ENCODE results near the gene SETD3. TPM values are rescaled to one million over a fixed set of nuclear protein-coding genes. Genes with fewer than 3 reads are reported as not detected.

Gene SETD3
- total RNA-seq, 2 donors from 2014 or later = 42.3 to 49.8 TPM

GRCh38 chr14:99382781-99383471 lies 97.7 kb downstream of the SETD3 start:
- DNase-seq (ENCODE audit: low spot score in 2 of 2) = no peak
- no peak for ATAC-seq
- Mint-ChIP-seq H3K9me3 (no peaks in the 10 kb centered on the region), H3K36me3 (no peaks in the 10 kb centered on the region), H3K27ac (no peak overlapping the region)

DNA sequence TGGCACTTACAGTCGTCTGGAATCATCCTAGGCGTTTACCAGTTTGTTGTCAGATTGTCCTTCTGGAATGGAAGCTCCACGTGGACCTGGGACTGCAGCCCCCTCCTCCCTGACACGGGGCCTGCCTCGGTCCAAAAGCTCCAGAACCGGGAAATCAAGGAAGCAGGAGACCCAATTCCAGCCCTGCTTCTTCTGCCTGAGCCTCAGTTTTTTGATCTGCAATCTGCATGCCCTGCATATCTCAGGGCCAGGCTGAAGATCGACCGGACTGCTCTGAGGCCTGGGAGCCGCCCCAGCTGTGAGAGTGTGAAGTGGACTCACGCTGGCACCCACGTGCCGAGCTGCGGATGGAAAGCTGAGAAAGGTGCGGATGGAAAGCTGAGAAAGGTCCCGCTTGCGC lies 98.6 kb downstream of the SETD3 start:
- no peak for ATAC-seq
- DNase-seq (ENCODE audit: low spot score in 2 of 2) = no peak
- no peaks in the 10 kb centered on the region for H3K36me3 Mint-ChIP-seq
- H3K9me3 Mint-ChIP-seq = no peaks in the 10 kb centered on the region
- no peak overlapping the region for H3K27ac Mint-ChIP-seq

- H3K36me3 Mint-ChIP-seq = no peaks in the 10 kb centered on the region
- no peak overlapping the region for H3K27ac Mint-ChIP-seq
- no peak for ATAC-seq
- no peaks in the 10 kb centered on the region for H3K9me3 Mint-ChIP-seq
- DNase-seq (ENCODE audit: low spot score in 2 of 2) = no peak
Measured at GRCh38 chr14:99381688-99382060, 99.0 kb downstream of the SETD3 start.

- ATAC-seq (no peak), DNase-seq (ENCODE audit: low spot score in 2 of 2) (no peak)
- no peaks in the 10 kb centered on the region for H3K36me3 Mint-ChIP-seq
- no peaks in the 10 kb centered on the region for H3K9me3 Mint-ChIP-seq
- no peak overlapping the region for H3K27ac Mint-ChIP-seq
Measured at GRCh38 chr14:99380991-99381687, 99.5 kb downstream of the SETD3 start.

DNA sequence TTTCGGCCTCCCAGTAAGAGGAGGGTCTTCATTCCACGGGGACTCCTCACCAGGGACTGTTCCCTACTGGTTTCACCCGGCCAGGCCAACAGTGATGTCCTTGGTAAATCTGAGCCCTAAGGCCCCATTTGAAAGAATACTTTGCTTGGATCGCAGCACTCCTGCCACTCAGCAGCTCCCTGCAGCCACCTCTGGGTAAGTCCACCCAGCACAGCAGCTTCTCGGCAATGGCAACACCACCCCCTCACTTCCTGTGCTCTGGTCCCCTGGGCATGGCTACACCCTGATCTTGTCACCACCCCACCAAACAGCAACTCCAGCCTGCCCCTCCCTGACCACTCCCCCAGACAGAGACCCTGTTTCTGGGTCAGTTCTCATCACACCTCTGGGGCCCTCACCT lies 100.3 kb downstream of the SETD3 start:
- DNase-seq (ENCODE audit: low spot score in 2 of 2) (no peak), ATAC-seq (no peak)
- H3K9me3 Mint-ChIP-seq = no peaks in the 10 kb centered on the region
- no peaks in the 10 kb centered on the region for H3K36me3 Mint-ChIP-seq
- H3K27ac Mint-ChIP-seq = no peak overlapping the region

DNA sequence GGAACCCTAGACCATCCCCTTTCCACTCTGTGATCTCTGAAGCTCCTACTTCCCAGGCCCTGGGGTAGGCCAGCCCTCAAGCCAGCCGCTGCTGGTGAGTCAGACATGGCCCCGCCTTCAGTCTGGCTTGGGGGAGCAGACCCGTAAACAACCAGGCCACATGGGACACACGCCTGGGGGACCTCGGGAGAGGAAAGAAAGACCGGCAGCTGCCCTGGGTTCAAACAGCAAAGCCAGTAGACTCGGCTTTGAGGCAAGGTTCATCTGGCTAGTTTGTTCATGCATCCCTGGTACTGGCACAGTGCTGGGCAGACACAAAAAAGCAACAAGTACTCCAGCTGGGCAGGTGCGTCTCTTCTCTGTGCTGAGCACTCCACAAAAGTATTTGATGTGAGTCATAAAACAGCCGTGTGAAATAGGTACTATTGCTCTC lies 101.9 kb downstream of the SETD3 start:
- Mint-ChIP-seq H3K9me3 (no peaks in the 10 kb centered on the region), H3K36me3 (no peaks in the 10 kb centered on the region), H3K27ac (no peak overlapping the region)
- DNase-seq (ENCODE audit: low spot score in 2 of 2) = no peak
- ATAC-seq = no peak

GRCh38 chr14:99377951-99378350 lies 102.7 kb downstream of the SETD3 start:
- DNase-seq (ENCODE audit: low spot score in 2 of 2) (no peak), ATAC-seq (no peak)
- Mint-ChIP-seq H3K9me3 (no peaks in the 10 kb centered on the region), H3K36me3 (no peaks in the 10 kb centered on the region), H3K27ac (no peak overlapping the region)

- DNase-seq (ENCODE audit: low spot score in 2 of 2) (no peak), ATAC-seq (no peak)
- H3K36me3 Mint-ChIP-seq = no peaks in the 10 kb centered on the region
- no peak overlapping the region for H3K27ac Mint-ChIP-seq
- H3K9me3 Mint-ChIP-seq = no peaks in the 10 kb centered on the region
Measured at GRCh38 chr14:99374964-99375363, 105.7 kb downstream of the SETD3 start.

DNA sequence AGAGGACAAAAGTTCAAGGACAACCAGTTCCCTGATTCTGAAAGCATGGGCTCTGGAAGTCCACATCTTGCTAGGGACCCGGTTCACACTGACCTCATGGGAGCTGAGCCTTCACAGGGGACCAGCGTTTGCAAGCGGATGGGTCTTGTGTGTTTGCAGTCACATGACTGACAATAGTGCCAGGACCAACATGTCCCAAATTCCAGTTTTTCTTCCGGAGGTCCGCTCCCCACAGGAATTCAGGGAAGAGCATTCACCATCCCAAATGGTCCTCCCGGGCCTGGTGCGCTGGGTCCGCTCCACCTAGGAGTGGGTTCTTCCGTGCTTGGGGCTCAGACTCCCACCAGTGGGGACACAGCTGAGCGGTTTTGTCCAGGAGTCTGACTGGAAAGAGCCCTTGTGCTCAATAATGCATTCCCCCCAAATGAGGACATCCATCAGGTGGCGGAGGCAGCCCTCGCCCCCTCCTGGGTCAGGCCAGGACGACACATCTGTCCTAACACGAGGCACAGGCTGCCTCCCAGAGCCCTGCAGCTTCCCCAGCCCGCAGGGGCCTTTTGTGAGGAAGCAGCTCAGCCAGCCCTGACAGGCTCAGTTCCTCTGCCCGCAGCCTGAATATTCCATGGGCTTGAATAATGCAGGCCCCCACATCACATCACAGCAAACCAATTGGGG lies 116.9 kb downstream of the SETD3 start:
- Mint-ChIP-seq H3K27ac (no peak overlapping the region), H3K36me3 (no peaks in the 10 kb centered on the region), H3K9me3 (no peaks in the 10 kb centered on the region)
- ATAC-seq (no peak), DNase-seq (ENCODE audit: low spot score in 2 of 2) (no peak)

DNA sequence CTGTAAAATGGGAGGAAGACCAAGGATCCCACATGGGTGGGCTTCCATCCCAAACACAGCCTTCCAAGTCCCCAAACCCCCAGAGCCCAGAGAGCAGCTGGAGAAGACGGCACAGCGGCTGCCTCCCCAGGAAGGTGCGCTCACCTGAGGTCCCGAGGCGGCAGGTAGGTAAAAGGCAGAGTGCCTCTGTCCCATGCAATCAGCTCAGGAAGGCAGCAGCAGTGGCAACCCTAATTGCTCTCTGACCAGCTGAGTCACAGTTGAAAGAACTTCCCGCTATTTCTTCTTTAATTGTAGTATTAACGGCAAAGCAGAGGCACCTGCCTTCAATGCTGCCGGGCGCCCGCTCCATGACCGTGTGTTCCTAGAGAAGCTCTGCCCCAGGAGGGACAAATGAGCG lies 117.6 kb downstream of the SETD3 start:
- H3K27ac Mint-ChIP-seq = peak overlapping the region in 1 of 2 donors; percentile 1
- ATAC-seq = no peak
- H3K36me3 Mint-ChIP-seq = no peaks in the 10 kb centered on the region
- no peak for DNase-seq (ENCODE audit: low spot score in 2 of 2)
- H3K9me3 Mint-ChIP-seq = no peaks in the 10 kb centered on the region

DNA sequence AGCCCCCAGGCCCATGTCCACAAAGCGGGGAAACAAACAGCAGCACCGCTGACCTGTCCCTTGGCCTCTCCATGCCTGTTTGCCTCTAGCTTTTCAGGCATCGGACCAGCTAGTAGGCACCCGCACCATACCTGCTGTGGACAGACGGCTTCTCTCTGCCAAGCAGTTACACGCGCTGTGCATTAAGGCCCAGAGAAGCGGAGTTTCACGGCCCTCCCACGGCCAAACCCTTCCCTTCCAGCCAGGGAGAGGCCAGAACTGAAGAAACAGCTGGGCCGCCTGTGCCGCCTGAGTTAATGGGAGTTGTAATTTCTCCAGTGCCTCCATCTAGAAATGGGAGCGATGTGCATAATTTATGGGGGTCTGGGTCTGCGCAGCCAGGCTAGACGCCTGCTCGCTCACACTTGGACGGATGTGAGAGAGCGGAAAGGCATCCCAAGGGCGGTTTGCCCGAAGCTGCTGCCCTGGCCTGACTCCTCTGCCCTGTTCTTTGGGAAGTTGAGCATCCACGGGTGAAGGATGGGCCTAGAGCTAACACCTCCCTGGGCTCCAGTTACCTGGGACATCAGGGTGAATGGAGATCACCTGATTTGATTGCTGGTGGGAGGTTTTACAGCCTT lies 119.0 kb downstream of the SETD3 start:
- H3K36me3 Mint-ChIP-seq = no peaks in the 10 kb centered on the region
- no peak overlapping the region for H3K27ac Mint-ChIP-seq
- DNase-seq (ENCODE audit: low spot score in 2 of 2) (peak in 1 of 2 donors; percentile 26), ATAC-seq (no peak)
- no peaks in the 10 kb centered on the region for H3K9me3 Mint-ChIP-seq

DNA sequence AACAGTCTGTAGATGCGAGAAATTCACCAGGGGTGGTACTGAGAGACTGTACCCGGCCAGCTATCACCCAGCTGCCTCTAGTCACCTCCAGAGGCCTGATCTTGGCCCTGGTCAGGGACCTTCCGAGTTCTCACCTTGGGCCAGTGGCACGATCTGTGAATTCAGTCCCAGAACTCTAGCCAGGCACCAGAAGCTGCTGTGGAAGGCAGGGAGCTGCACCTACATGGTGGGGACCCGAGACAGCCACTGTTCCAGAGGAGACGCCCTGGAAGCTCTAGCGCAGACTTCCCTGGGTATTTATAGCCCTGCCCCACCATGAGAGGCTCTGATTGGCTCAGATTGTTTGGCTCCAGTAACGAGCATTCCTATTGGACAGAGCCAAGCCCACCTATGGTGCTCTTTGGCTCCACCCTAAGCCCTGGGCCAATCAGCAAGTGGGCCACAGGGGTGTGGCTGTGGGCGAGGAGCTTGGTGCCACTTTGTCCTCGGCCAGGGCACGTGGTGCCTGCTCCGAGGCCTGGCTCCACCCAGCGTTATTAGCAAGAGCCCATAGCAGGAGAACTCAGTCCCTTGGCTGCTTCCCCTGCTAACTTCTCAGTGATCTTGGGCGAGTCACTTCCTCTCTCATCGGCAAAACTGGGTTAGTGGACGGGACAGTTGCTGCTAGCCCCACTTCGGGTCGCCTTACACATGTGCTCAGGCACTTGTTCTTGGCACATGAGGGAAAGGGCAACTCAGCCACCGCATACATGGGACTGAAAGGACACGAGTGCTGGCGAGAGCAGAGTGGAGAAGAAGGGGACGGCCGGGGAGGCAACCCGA lies 119.7 kb downstream of the SETD3 start:
- DNase-seq (ENCODE audit: low spot score in 2 of 2) (peak in 1 of 2 donors; percentile 28), ATAC-seq (peak in 1 of 2 donors; percentile 30)
- Mint-ChIP-seq H3K36me3 (no peaks in the 10 kb centered on the region), H3K9me3 (no peaks in the 10 kb centered on the region), H3K27ac (no peak overlapping the region)

- H3K9me3 Mint-ChIP-seq = no peaks in the 10 kb centered on the region
- DNase-seq (ENCODE audit: low spot score in 2 of 2) (no peak), ATAC-seq (no peak)
- H3K27ac Mint-ChIP-seq = no peak overlapping the region
- no peaks in the 10 kb centered on the region for H3K36me3 Mint-ChIP-seq
Measured at GRCh38 chr14:99359906-99360305, 120.8 kb downstream of the SETD3 start.

DNA sequence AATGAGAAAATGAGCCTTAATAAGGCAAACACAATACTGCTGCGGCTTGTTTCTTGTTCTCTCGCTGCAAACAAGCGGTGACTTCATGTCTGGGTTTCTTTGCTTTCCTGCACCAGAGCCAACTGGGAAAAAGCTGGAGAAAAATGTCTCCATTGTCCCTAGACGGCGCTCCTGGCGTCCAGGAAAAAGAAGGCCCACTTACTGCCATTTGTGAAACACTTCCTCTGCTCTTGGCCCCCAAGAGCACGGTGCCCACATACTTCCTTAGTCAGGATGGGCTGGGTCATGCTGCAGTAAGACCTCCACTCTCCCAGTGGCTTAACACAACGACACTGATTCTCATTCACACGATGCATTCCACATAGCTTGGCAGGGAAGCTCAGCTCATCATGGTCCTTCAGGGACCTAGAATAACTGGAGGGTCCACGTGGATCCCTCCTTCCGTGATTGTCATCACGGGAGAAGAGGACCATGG lies 122.7 kb downstream of the SETD3 start:
- no peaks in the 10 kb centered on the region for H3K36me3 Mint-ChIP-seq
- no peak overlapping the region for H3K27ac Mint-ChIP-seq
- ATAC-seq (no peak), DNase-seq (ENCODE audit: low spot score in 2 of 2) (no peak)
- no peaks in the 10 kb centered on the region for H3K9me3 Mint-ChIP-seq

DNA sequence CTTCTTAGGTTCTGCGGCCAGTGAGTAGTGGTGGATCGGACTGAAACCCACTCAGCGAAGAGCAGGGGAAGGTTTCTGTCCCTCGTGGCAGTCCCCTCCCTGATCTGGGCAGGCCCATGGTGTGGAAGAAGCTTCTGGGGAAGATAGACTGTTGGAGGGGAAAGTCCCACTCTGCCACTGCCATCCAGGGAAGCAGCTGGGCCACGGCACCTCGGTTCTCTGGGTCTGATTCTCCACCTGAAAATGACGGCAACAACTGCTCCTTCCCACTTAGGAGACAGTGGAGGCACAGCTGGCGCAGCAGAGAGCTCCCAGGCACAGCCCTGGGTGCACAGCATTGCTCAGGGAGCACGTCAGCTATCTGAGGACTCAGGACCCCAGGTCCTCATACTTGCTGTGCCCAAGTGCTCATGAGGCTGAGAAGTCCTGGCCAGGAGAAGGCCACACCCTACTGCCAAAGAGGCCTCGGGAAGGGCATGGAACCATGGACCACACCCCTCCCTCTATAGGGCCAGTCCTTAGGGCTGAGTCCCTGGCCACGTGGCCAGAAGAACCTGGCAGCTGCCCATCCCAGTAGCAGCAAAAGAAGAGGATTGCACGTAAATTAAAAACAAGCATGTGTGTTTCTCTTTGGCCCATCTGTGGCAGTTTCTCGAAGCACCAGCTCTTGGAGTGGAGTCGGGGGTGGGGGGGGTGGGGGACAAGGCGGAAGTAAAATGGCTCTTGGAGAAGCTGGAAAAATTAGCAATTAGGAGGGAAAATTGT lies 123.3 kb downstream of the SETD3 start:
- Mint-ChIP-seq H3K9me3 (no peaks in the 10 kb centered on the region), H3K36me3 (no peaks in the 10 kb centered on the region), H3K27ac (no peak overlapping the region)
- ATAC-seq = no peak
- peak in 1 of 2 donors; percentile 18 for DNase-seq (ENCODE audit: low spot score in 2 of 2)
